Ishikawa (cell line): ENCODE results near the gene PAPLN.

ENCODE experiments used
- CEBPB ChIP-seq: IDR thresholded peaks from 2 replicates; pipeline ENCODE4 v1.6.1; 2012
- CREB1 ChIP-seq: IDR thresholded peaks from 2 replicates; pipeline ENCODE4 v1.6.1; 2012; ENCODE audit warnings: low read depth
- EP300 ChIP-seq: IDR thresholded peaks from 2 replicates; pipeline ENCODE4 v1.6.1; 2012; ENCODE audit warnings: borderline replicate concordance
- FOXM1 ChIP-seq: IDR thresholded peaks from 2 replicates; pipeline ENCODE4 v1.6.1; 2012; ENCODE audit warnings: low read depth, borderline replicate concordance
- TCF12 ChIP-seq: IDR thresholded peaks from 2 replicates; pipeline ENCODE4 v1.6.1; 2012; ENCODE audit warnings: low read depth
- YY1 ChIP-seq: IDR thresholded peaks from 2 replicates; pipeline ENCODE4 v1.6.1; 2012; ENCODE audit warnings: low read depth
- ZBTB7A ChIP-seq: IDR thresholded peaks from 2 replicates; pipeline ENCODE4 v1.6.1; 2012; ENCODE audit warnings: low read depth
- TF ChIP-seq, protein P1 (sequence below): IDR thresholded peaks from 2 replicates; pipeline ENCODE4 v1.6.1; 2012
- TF ChIP-seq, protein P2 (sequence below): IDR thresholded peaks from 2 replicates; pipeline ENCODE4 v1.6.1; 2012; ENCODE audit warnings: low read depth, mild to moderate bottlenecking
- TF ChIP-seq, protein P3 (sequence below): IDR thresholded peaks from 2 replicates; pipeline ENCODE4 v1.6.1; 2012

DNA sequence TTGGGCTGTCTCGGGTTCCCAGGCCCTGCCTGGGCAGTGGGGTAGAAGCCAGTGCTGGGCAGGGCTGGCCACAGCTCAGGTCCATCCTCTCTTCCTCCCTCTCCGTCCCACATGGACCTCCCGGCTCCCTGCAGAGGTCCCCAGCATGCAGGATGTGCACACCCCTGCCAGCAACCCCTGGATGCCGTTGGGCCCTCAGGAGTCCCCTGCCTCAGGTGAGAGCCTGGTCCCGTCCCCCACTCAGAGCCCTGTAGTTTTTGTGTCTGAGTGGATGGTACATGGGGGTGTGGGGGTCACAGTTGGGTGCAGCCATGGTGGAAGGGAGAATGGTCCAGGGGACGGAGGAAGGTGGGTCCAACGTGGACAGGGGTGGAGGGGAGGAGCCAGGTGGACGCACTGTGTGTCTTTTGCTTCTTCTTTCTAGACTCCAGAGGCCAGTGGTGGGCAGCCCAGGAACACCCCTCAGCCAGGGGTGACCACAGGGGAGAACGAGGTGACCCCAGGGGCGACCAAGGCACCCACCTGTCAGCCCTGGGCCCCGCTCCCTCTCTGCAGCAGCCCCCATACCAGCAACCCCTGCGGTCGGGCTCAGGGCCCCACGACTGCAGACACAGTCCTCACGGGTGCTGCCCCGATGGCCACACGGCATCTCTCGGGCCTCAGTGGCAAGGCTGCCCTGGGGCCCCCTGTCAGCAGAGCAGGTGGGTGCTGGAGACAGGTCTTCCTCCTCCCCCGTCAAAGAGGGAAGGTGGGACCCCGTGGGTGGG is 21.7 kb downstream of the PAPLN start:
- TF ChIP-seq, protein P1, sequence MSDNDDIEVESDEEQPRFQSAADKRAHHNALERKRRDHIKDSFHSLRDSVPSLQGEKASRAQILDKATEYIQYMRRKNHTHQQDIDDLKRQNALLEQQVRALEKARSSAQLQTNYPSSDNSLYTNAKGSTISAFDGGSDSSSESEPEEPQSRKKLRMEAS: no peak
- TF ChIP-seq ZBTB7A (no peak), EP300 (no peak), FOXM1 (no peak), YY1 (no peak), TCF12 (no peak), CEBPB (no peak), CREB1 (no peak)
- TF ChIP-seq, protein P2, sequence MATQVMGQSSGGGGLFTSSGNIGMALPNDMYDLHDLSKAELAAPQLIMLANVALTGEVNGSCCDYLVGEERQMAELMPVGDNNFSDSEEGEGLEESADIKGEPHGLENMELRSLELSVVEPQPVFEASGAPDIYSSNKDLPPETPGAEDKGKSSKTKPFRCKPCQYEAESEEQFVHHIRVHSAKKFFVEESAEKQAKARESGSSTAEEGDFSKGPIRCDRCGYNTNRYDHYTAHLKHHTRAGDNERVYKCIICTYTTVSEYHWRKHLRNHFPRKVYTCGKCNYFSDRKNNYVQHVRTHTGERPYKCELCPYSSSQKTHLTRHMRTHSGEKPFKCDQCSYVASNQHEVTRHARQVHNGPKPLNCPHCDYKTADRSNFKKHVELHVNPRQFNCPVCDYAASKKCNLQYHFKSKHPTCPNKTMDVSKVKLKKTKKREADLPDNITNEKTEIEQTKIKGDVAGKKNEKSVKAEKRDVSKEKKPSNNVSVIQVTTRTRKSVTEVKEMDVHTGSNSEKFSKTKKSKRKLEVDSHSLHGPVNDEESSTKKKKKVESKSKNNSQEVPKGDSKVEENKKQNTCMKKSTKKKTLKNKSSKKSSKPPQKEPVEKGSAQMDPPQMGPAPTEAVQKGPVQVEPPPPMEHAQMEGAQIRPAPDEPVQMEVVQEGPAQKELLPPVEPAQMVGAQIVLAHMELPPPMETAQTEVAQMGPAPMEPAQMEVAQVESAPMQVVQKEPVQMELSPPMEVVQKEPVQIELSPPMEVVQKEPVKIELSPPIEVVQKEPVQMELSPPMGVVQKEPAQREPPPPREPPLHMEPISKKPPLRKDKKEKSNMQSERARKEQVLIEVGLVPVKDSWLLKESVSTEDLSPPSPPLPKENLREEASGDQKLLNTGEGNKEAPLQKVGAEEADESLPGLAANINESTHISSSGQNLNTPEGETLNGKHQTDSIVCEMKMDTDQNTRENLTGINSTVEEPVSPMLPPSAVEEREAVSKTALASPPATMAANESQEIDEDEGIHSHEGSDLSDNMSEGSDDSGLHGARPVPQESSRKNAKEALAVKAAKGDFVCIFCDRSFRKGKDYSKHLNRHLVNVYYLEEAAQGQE: no peak
- TF ChIP-seq, protein P3, sequence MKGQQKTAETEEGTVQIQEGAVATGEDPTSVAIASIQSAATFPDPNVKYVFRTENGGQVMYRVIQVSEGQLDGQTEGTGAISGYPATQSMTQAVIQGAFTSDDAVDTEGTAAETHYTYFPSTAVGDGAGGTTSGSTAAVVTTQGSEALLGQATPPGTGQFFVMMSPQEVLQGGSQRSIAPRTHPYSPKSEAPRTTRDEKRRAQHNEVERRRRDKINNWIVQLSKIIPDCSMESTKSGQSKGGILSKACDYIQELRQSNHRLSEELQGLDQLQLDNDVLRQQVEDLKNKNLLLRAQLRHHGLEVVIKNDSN: no peak
